CD4-positive, alpha-beta T cell (primary cell): Measurements from ENCODE around the gene FSHR. TPM values are rescaled to one million over a fixed set of nuclear protein-coding genes. Genes with fewer than 3 reads are reported as not detected.

Experiments
- ATAC-seq: fragments of 200-7000 bp; cut with Tn5 transposase; one replicate; pipeline ENCODE4 v1.10.0; 2022; ENCODE audit warnings: mild to moderate bottlenecking; ENCODE audit not compliant: poor library complexity
- CTCF ChIA-PET: fragments of 350-600 bp; sonication (Branson Sonifier 250); formaldehyde crosslinking; loops from one replicate; lab custom pipeline; 2021; ENCODE audit warnings: antibody characterized with exemption, inconsistent platforms; lab: Charles Lee
- POLR2A ChIA-PET: fragments of 350-600 bp; sonication (Branson Sonifier 250); formaldehyde crosslinking; loops from one replicate; lab custom pipeline; 2021; ENCODE audit warnings: antibody characterized with exemption, inconsistent platforms; lab: Charles Lee
- DNase-seq, 14 experiments: peaks; one replicate each; pipeline ENCODE4 v3.0.0-alpha.2; 2013 to 2020; ENCODE audit warnings: mixed read lengths in 2 of 14
- H3K27ac ChIP-seq, 2 donors: one replicate each; pipeline versions ENCODE4 v1.5.1 to v1.7.0; 2013; ENCODE audit warnings: low read length in 2 of 2, low read depth in 1 of 2, mild to moderate bottlenecking in 1 of 2
- H3K27me3 ChIP-seq, 2 experiments: 1 replicate in 1 of 2; 2 replicates in 1 of 2; pipeline versions ENCODE4 v1.6.1 to v1.7.0; 2013; ENCODE audit warnings: low read length in 2 of 2, control low read depth in 1 of 2, mild to moderate bottlenecking in 1 of 2, moderate library complexity in 1 of 2; ENCODE audit not compliant: insufficient read depth in 2 of 2, control insufficient read depth in 1 of 2
- H3K36me3 ChIP-seq: one replicate; pipeline ENCODE4 v1.6.1; 2013; ENCODE audit warnings: low read length, control low read depth; ENCODE audit not compliant: insufficient read depth
- H3K4me1 ChIP-seq: one replicate; pipeline ENCODE4 v1.6.1; 2013; ENCODE audit warnings: low read length, control low read depth; ENCODE audit not compliant: insufficient read depth
- H3K4me3 ChIP-seq: one replicate; pipeline ENCODE4 v1.5.1; 2013; ENCODE audit warnings: mild to moderate bottlenecking, low read length, moderate library complexity
- H3K9me3 ChIP-seq, 2 experiments: 1 replicate in 1 of 2; 2 replicates in 1 of 2; pipeline versions ENCODE4 v1.6.1 to v1.7.0; 2013; ENCODE audit warnings: low read length in 2 of 2, mild to moderate bottlenecking in 2 of 2, control low read depth in 1 of 2, moderate library complexity in 1 of 2; ENCODE audit not compliant: control insufficient read depth in 1 of 2, insufficient read depth in 1 of 2
- H3K27ac Mint-ChIP-seq: one replicate; pipeline ENCODE4 v1.8.0; 2020; ENCODE audit warnings: mixed read lengths
- H3K27me3 Mint-ChIP-seq: one replicate; pipeline ENCODE4 v1.8.0; 2021; ENCODE audit warnings: mixed read lengths
- H3K36me3 Mint-ChIP-seq: one replicate; pipeline ENCODE4 v1.8.0; 2021; ENCODE audit warnings: low read depth, mixed read lengths
- H3K4me1 Mint-ChIP-seq: one replicate; pipeline ENCODE4 v1.8.0; 2021; ENCODE audit warnings: low read depth, mixed read lengths
- H3K4me3 Mint-ChIP-seq: one replicate; pipeline ENCODE4 v1.8.0; 2020; ENCODE audit warnings: mild to moderate bottlenecking, mixed read lengths
- H3K9me3 Mint-ChIP-seq: one replicate; pipeline ENCODE4 v1.8.0; 2020; ENCODE audit warnings: mixed read lengths
- CTCF ChIP-seq: fragments of 200-600 bp; IDR thresholded peaks from one replicate; pipeline ENCODE4 v1.8.0; 2022; ENCODE audit warnings: antibody characterized with exemption, mild to moderate bottlenecking
- intact Hi-C, 2 experiments: fragments of 100-400 bp; cut with DNase I in 1 of 2; cut with micrococcal nuclease in 1 of 2; formaldehyde crosslinking; loops; one replicate each; pipeline versions ENCODE4 v1.15.1 to v1.9.0; 2023 to 2025; cut with DNase I, micrococcal nuclease
- total RNA-seq, 174 experiments: library from RNA in 2 of 174; stranded (reverse) in 2 of 174; gene quantifications; one replicate each; pipeline ENCODE4 v1.2.3 and lab custom pipeline; 2021 to 2026

FSHR gene
- total RNA-seq, 2 experiments from 2014 or later = not detected

- Histone ChIP-seq H3K4me1 (no peaks in the 10 kb centered on the region), H3K9me3 (no peaks in the 10 kb centered on the region), H3K4me3 (no peak overlapping the region), H3K27ac (no peak overlapping the region), H3K27me3 (no peaks in the 10 kb centered on the region), H3K36me3 (no peaks in the 10 kb centered on the region)
- CTCF ChIA-PET = no interaction called here
- POLR2A ChIA-PET = no interaction called here
- no peak for ATAC-seq
- H3K4me1 Mint-ChIP-seq = no peaks in the 10 kb centered on the region
- no peak overlapping the region for H3K27ac Mint-ChIP-seq
- no peak for TF ChIP-seq CTCF
- no peaks in the 10 kb centered on the region for H3K36me3 Mint-ChIP-seq
- H3K27me3 Mint-ChIP-seq = no peaks in the 10 kb centered on the region
- H3K4me3 Mint-ChIP-seq = no peak overlapping the region
- no peak for DNase-seq
- intact Hi-C loops = loop anchor here in 1 of 2 experiments (10.0 kb wide), 1 partner anchor 1203 kb away; no protein-coding TSS in a partner anchor
- H3K9me3 Mint-ChIP-seq = no peaks in the 10 kb centered on the region
Observed at GRCh38 chr2:48941908-48942307, 212.4 kb downstream of the FSHR start.

- H3K27ac ChIP-seq = no peak overlapping the region
- no peak for ATAC-seq
- no peaks in the 10 kb centered on the region for H3K4me1 Mint-ChIP-seq
Observed at GRCh38 chr2:48941456-48941855, 212.9 kb downstream of the FSHR start.

GRCh38 chr2:48940606-48941005, 213.7 kb downstream of the FSHR start:
- Mint-ChIP-seq H3K36me3 (no peaks in the 10 kb centered on the region), H3K27me3 (no peaks in the 10 kb centered on the region), H3K4me1 (no peaks in the 10 kb centered on the region), H3K27ac (no peak overlapping the region), H3K9me3 (no peaks in the 10 kb centered on the region), H3K4me3 (no peak overlapping the region)
- Histone ChIP-seq H3K36me3 (no peaks in the 10 kb centered on the region), H3K4me3 (no peak overlapping the region), H3K4me1 (no peaks in the 10 kb centered on the region), H3K27me3 (no peaks in the 10 kb centered on the region), H3K27ac (no peak overlapping the region), H3K9me3 (no peaks in the 10 kb centered on the region)
- ATAC-seq = no peak
- ChIA-PET CTCF (no interaction called here), POLR2A (no interaction called here)
- no peak for DNase-seq
- TF ChIP-seq CTCF = no peak
- intact Hi-C loops = loop anchor here in 1 of 2 experiments (10.0 kb wide), 1 partner anchor 1204 kb away; no protein-coding TSS in a partner anchor

More at GRCh38 chr2:48941456-48941855, 212.9 kb downstream of the FSHR start:
- Histone ChIP-seq H3K27me3 (no peaks in the 10 kb centered on the region), H3K4me3 (no peak overlapping the region), H3K36me3 (no peaks in the 10 kb centered on the region), H3K9me3 (no peaks in the 10 kb centered on the region), H3K4me1 (no peaks in the 10 kb centered on the region)
- H3K27ac Mint-ChIP-seq = no peak overlapping the region
- no peaks in the 10 kb centered on the region for H3K27me3 Mint-ChIP-seq
- no peak for TF ChIP-seq CTCF
- no peaks in the 10 kb centered on the region for H3K36me3 Mint-ChIP-seq
- no peak for DNase-seq
- ChIA-PET POLR2A (no interaction called here), CTCF (no interaction called here)
- H3K9me3 Mint-ChIP-seq = no peaks in the 10 kb centered on the region
- intact Hi-C loops = loop anchor here in 1 of 2 experiments (10.0 kb wide), 1 partner anchor 1203 kb away; no protein-coding TSS in a partner anchor
- no peak overlapping the region for H3K4me3 Mint-ChIP-seq
